Measurements from ENCODE around the gene ACTR8. TPM values are rescaled to one million over a fixed set of nuclear protein-coding genes. Genes with fewer than 3 reads are reported as not detected.
A peak's percentile ranks its signal among the peaks of the same experiment; 100 is the strongest.

Gene ACTR8
- total and polyA plus RNA-seq, 2 of the 13 experiments (the other 11 are each of a cell fraction or from before 2014, with no cell fraction given), result 15.5 to 29.0 TPM

DNA sequence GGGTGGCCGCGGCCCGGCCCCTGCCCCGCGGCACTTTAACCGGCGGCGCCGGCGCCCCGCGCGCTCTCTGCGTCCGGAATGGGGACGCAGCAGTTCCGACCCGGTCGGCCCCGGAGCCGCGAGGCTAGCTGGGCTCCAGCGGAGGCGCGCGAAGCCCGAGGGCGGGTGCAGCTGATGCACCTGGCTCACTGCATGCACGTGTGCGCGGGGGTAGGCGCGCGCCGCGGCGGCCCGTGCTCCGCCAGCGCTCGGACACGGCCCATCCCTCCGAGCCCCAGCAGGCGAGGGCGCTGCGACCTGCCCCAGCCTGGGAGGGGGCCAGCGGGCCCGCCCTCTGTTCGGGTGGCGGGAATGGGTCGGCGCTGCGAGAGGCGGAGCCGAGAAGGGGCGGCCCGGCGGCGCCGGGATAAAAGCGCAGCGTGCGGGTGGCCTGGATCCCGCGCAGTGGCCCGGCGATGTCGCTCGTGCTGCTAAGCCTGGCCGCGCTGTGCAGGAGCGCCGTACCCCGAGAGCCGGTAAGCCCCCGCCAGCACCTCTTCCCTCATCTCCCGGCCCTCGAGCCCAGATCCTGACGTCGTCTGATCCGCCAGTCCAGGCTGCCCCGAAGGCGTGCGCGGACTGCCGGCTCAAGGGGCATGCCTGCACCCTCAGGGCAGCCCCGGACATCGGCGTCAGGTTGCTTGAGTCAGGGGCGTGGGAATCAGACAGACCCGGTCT is 35.7 kb downstream of the ACTR8 start, which contains the start of the genes CHDH and IL17RB (continued):
- TF ChIP-seq, protein P1, sequence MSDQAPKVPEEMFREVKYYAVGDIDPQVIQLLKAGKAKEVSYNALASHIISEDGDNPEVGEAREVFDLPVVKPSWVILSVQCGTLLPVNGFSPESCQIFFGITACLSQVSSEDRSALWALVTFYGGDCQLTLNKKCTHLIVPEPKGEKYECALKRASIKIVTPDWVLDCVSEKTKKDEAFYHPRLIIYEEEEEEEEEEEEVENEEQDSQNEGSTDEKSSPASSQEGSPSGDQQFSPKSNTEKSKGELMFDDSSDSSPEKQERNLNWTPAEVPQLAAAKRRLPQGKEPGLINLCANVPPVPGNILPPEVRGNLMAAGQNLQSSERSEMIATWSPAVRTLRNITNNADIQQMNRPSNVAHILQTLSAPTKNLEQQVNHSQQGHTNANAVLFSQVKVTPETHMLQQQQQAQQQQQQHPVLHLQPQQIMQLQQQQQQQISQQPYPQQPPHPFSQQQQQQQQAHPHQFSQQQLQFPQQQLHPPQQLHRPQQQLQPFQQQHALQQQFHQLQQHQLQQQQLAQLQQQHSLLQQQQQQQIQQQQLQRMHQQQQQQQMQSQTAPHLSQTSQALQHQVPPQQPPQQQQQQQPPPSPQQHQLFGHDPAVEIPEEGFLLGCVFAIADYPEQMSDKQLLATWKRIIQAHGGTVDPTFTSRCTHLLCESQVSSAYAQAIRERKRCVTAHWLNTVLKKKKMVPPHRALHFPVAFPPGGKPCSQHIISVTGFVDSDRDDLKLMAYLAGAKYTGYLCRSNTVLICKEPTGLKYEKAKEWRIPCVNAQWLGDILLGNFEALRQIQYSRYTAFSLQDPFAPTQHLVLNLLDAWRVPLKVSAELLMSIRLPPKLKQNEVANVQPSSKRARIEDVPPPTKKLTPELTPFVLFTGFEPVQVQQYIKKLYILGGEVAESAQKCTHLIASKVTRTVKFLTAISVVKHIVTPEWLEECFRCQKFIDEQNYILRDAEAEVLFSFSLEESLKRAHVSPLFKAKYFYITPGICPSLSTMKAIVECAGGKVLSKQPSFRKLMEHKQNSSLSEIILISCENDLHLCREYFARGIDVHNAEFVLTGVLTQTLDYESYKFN (CRISPR knock-in tag; conservative IDR thresholded peaks at IDR 0.05), result peak; percentile 60
- TF ChIP-seq MTF1 (CRISPR knock-in tag; IDR thresholded peaks at IDR 0.05) (no peak), KDM1A (CRISPR knock-in tag; IDR thresholded peaks at IDR 0.05) (no peak), HDAC1 (CRISPR knock-in tag; IDR thresholded peaks at IDR 0.05) (peak; percentile 81), ZMYM3 (CRISPR knock-in tag; IDR thresholded peaks at IDR 0.05) (no peak), RORA (CRISPR knock-in tag; IDR thresholded peaks at IDR 0.05) (no peak), ZNF7 (CRISPR knock-in tag; IDR thresholded peaks at IDR 0.05) (no peak), HMGA1 (CRISPR knock-in tag; conservative IDR thresholded peaks at IDR 0.05) (no peak), ZNF709 (CRISPR knock-in tag; IDR thresholded peaks at IDR 0.05) (peak; percentile 85), SIX4 (CRISPR knock-in tag; IDR thresholded peaks at IDR 0.05) (no peak), ZNF564 (CRISPR knock-in tag; IDR thresholded peaks at IDR 0.05) (peak; percentile 74), ZFAT (CRISPR knock-in tag; conservative IDR thresholded peaks at IDR 0.05) (no peak), TBP (CRISPR knock-in tag; IDR thresholded peaks at IDR 0.05) (no peak), RAD21 (CRISPR knock-in tag; IDR thresholded peaks at IDR 0.05) (peak; percentile 58)
- TF ChIP-seq, protein P2, sequence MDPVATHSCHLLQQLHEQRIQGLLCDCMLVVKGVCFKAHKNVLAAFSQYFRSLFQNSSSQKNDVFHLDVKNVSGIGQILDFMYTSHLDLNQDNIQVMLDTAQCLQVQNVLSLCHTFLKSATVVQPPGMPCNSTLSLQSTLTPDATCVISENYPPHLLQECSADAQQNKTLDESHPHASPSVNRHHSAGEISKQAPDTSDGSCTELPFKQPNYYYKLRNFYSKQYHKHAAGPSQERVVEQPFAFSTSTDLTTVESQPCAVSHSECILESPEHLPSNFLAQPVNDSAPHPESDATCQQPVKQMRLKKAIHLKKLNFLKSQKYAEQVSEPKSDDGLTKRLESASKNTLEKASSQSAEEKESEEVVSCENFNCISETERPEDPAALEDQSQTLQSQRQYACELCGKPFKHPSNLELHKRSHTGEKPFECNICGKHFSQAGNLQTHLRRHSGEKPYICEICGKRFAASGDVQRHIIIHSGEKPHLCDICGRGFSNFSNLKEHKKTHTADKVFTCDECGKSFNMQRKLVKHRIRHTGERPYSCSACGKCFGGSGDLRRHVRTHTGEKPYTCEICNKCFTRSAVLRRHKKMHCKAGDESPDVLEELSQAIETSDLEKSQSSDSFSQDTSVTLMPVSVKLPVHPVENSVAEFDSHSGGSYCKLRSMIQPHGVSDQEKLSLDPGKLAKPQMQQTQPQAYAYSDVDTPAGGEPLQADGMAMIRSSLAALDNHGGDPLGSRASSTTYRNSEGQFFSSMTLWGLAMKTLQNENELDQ (CRISPR knock-in tag; IDR thresholded peaks at IDR 0.05; ENCODE audit: borderline replicate concordance), result no peak
- TF ChIP-seq, protein P3, sequence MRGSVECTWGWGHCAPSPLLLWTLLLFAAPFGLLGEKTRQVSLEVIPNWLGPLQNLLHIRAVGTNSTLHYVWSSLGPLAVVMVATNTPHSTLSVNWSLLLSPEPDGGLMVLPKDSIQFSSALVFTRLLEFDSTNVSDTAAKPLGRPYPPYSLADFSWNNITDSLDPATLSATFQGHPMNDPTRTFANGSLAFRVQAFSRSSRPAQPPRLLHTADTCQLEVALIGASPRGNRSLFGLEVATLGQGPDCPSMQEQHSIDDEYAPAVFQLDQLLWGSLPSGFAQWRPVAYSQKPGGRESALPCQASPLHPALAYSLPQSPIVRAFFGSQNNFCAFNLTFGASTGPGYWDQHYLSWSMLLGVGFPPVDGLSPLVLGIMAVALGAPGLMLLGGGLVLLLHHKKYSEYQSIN (CRISPR knock-in tag; IDR thresholded peaks at IDR 0.05; ENCODE audit: borderline replicate concordance), result no peak
- TF ChIP-seq, protein P4, sequence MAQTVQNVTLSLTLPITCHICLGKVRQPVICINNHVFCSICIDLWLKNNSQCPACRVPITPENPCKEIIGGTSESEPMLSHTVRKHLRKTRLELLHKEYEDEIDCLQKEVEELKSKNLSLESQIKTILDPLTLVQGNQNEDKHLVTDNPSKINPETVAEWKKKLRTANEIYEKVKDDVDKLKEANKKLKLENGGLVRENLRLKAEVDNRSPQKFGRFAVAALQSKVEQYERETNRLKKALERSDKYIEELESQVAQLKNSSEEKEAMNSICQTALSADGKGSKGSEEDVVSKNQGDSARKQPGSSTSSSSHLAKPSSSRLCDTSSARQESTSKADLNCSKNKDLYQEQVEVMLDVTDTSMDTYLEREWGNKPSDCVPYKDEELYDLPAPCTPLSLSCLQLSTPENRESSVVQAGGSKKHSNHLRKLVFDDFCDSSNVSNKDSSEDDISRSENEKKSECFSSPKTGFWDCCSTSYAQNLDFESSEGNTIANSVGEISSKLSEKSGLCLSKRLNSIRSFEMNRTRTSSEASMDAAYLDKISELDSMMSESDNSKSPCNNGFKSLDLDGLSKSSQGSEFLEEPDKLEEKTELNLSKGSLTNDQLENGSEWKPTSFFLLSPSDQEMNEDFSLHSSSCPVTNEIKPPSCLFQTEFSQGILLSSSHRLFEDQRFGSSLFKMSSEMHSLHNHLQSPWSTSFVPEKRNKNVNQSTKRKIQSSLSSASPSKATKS (CRISPR knock-in tag; IDR thresholded peaks at IDR 0.05), result no peak
- TF ChIP-seq, protein P5, sequence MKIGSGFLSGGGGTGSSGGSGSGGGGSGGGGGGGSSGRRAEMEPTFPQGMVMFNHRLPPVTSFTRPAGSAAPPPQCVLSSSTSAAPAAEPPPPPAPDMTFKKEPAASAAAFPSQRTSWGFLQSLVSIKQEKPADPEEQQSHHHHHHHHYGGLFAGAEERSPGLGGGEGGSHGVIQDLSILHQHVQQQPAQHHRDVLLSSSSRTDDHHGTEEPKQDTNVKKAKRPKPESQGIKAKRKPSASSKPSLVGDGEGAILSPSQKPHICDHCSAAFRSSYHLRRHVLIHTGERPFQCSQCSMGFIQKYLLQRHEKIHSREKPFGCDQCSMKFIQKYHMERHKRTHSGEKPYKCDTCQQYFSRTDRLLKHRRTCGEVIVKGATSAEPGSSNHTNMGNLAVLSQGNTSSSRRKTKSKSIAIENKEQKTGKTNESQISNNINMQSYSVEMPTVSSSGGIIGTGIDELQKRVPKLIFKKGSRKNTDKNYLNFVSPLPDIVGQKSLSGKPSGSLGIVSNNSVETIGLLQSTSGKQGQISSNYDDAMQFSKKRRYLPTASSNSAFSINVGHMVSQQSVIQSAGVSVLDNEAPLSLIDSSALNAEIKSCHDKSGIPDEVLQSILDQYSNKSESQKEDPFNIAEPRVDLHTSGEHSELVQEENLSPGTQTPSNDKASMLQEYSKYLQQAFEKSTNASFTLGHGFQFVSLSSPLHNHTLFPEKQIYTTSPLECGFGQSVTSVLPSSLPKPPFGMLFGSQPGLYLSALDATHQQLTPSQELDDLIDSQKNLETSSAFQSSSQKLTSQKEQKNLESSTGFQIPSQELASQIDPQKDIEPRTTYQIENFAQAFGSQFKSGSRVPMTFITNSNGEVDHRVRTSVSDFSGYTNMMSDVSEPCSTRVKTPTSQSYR (CRISPR knock-in tag; IDR thresholded peaks at IDR 0.05; ENCODE audit: borderline replicate concordance), result peak; percentile 10; the same call in 1 of the 2 replicates

Measured in HepG2 (cell line).